H1 (cell line): ENCODE results near the gene GPR150. TPM values are rescaled to one million over a fixed set of nuclear protein-coding genes. Genes with fewer than 3 reads are reported as not detected.

Experiments used
- CTCF ChIA-PET: fragments of 300-600 bp; sonication (Branson Sonifier 250); formaldehyde crosslinking; loops from one replicate; lab custom pipeline; 2021; ENCODE audit not compliant: partially characterized antibody; lab: Charles Lee
- POLR2A ChIA-PET: fragments of 300-600 bp; sonication (Branson Sonifier 250); formaldehyde crosslinking; loops from one replicate; lab custom pipeline; 2021; ENCODE audit warnings: inconsistent platforms; ENCODE audit not compliant: partially characterized antibody; lab: Charles Lee
- DNase-seq, 2 experiments: peaks; one replicate each; pipeline versions ENCODE4 v3.0.0 to v3.0.0-alpha.2; 2010 to 2022; ENCODE audit warnings: low spot score in 2 of 2, low read depth in 1 of 2, mixed read lengths in 1 of 2
- FAIRE-seq: peaks from 2 replicates; lab custom pipeline; 2011; peaks lifted over from hg19 to GRCh38; lab: Jason Lieb, UNC
- H2AFZ ChIP-seq: 2 replicates; pipeline ENCODE4 v1.8.1; 2012; ENCODE audit warnings: low read length, inconsistent platforms
- H2AK5ac ChIP-seq: 2 replicates; pipeline ENCODE4 v1.6.1; 2013; ENCODE audit warnings: low read depth, low read length
- H2BK120ac ChIP-seq: replicated peaks from 2 replicates; pipeline ENCODE3; 2013; ENCODE audit warnings: low read depth, low read length, inconsistent platforms
- H2BK12ac ChIP-seq: 2 replicates; pipeline ENCODE4 v1.6.1; 2013; ENCODE audit warnings: low read depth, low read length
- H2BK15ac ChIP-seq: 2 replicates; pipeline ENCODE4 v1.6.1; 2013; ENCODE audit warnings: low read length
- H2BK20ac ChIP-seq: 2 replicates; pipeline ENCODE4 v1.6.1; 2013; ENCODE audit warnings: low read length
- H2BK5ac ChIP-seq: 2 replicates; pipeline ENCODE4 v1.6.1; 2013; ENCODE audit warnings: low read depth, low read length
- H3K14ac ChIP-seq: 2 replicates; pipeline ENCODE4 v1.6.1; 2013; ENCODE audit warnings: inconsistent platforms; ENCODE audit not compliant: insufficient read length
- H3K18ac ChIP-seq: 2 replicates; pipeline ENCODE4 v1.6.1; 2013; ENCODE audit warnings: low read length; ENCODE audit errors: extremely low read depth
- H3K23ac ChIP-seq: 2 replicates; pipeline ENCODE4 v1.6.1; 2013; ENCODE audit warnings: inconsistent platforms; ENCODE audit not compliant: insufficient read length
- H3K23me2 ChIP-seq: 2 replicates; pipeline ENCODE4 v1.6.1; 2013; ENCODE audit warnings: low read depth, low read length
- H3K27ac ChIP-seq: 2 replicates; pipeline ENCODE4 v1.6.1; 2011; ENCODE audit warnings: low read depth, low read length, inconsistent platforms
- H3K27me3 ChIP-seq, 4 experiments: replicated peaks in 1 of 4; 1 replicate in 1 of 4; 2 replicates in 3 of 4; pipeline versions ENCODE4 v1.6.1 to v1.8.1; 2011 to 2013; ENCODE audit warnings: low read length in 3 of 4, mild to moderate bottlenecking in 3 of 4, inconsistent platforms in 2 of 4, mixed read lengths in 2 of 4, moderate library complexity in 1 of 4; ENCODE audit not compliant: control insufficient read depth in 3 of 4, insufficient read depth in 3 of 4; ENCODE audit errors: extremely low read depth in 1 of 4
- H3K36me3 ChIP-seq, 4 experiments: 2 replicates each; pipeline versions ENCODE4 v1.6.1 to v1.8.1; 2011 to 2013; ENCODE audit warnings: mild to moderate bottlenecking in 4 of 4, low read length in 3 of 4, moderate library complexity in 2 of 4, control low read depth in 1 of 4, inconsistent platforms in 1 of 4; ENCODE audit not compliant: insufficient read depth in 4 of 4, control insufficient read depth in 2 of 4
- H3K4ac ChIP-seq: replicated peaks from 2 replicates; pipeline ENCODE3; 2013; ENCODE audit warnings: low read length, low read depth, mixed read lengths, inconsistent platforms; ENCODE audit not compliant: insufficient read length
- H3K4me1 ChIP-seq, 4 experiments: replicated peaks in 1 of 4; 1 replicate in 1 of 4; 2 replicates in 3 of 4; pipeline versions ENCODE4 v1.6.1 to v1.8.1; 2011 to 2013; ENCODE audit warnings: low read length in 3 of 4, inconsistent platforms in 2 of 4, mixed read lengths in 1 of 4; ENCODE audit not compliant: insufficient read depth in 4 of 4, control insufficient read depth in 3 of 4
- H3K4me2 ChIP-seq, 2 experiments: 2 replicates each; pipeline versions ENCODE4 v1.6.1 to v1.8.1; 2011 to 2013; ENCODE audit warnings: low read depth in 2 of 2, low read length in 2 of 2, control low read depth in 1 of 2, inconsistent platforms in 1 of 2, mild to moderate bottlenecking in 1 of 2; ENCODE audit not compliant: insufficient read depth in 1 of 2
- H3K4me3 ChIP-seq, 4 experiments: fragments of 200-600, 300-600 bp in 1 of 4; sonication (generic), shearing (Covaris generic), sonication (Bioruptor Twin) in 1 of 4; 2 replicates each; pipeline versions ENCODE4 v1.5.1 to v1.8.1; 2011 to 2016; ENCODE audit warnings: low read length in 4 of 4, low read depth in 3 of 4, control low read depth in 2 of 4, inconsistent platforms in 2 of 4, mild to moderate bottlenecking in 2 of 4, mixed read lengths in 1 of 4, moderate library complexity in 1 of 4; ENCODE audit not compliant: insufficient read depth in 2 of 4; ENCODE audit errors: extremely low read depth in 1 of 4
- H3K56ac ChIP-seq: replicated peaks from 2 replicates; pipeline ENCODE3; 2013; ENCODE audit warnings: low read depth, mild to moderate bottlenecking, mixed read lengths, low read length, inconsistent platforms; ENCODE audit not compliant: insufficient read length
- H3K79me1 ChIP-seq: 2 replicates; pipeline ENCODE4 v1.6.1; 2013; ENCODE audit warnings: low read depth, low read length, control low read depth
- H3K79me2 ChIP-seq, 2 experiments: 2 replicates each; pipeline versions ENCODE4 v1.6.1 to v1.8.1; 2012 to 2013; ENCODE audit warnings: low read length in 2 of 2, mild to moderate bottlenecking in 2 of 2, inconsistent platforms in 1 of 2; ENCODE audit not compliant: insufficient read depth in 2 of 2, control insufficient read depth in 1 of 2
- H3K9ac ChIP-seq, 4 experiments: replicated peaks in 1 of 4; 1 replicate in 1 of 4; 2 replicates in 3 of 4; pipeline versions ENCODE4 v1.6.1 to v1.8.1; 2011 to 2013; ENCODE audit warnings: low read depth in 3 of 4, low read length in 3 of 4, control low read depth in 2 of 4, mild to moderate bottlenecking in 2 of 4, moderate library complexity in 2 of 4, inconsistent platforms in 1 of 4; ENCODE audit errors: extremely low read depth in 1 of 4
- H3K9me3 ChIP-seq, 2 experiments: 2 replicates each; pipeline versions ENCODE4 v1.6.1 to v1.8.1; 2012 to 2013; ENCODE audit warnings: mild to moderate bottlenecking in 2 of 2, moderate library complexity in 2 of 2, control low read depth in 1 of 2, inconsistent platforms in 1 of 2, low read depth in 1 of 2, low read length in 1 of 2, mixed read lengths in 1 of 2; ENCODE audit not compliant: insufficient read depth in 2 of 2
- H4K20me1 ChIP-seq, 2 experiments: replicated peaks in 1 of 2; 2 replicates each; pipeline versions ENCODE3 to v1.8.1; 2011 to 2013; ENCODE audit warnings: inconsistent platforms in 2 of 2, low read length in 2 of 2, mild to moderate bottlenecking in 1 of 2; ENCODE audit not compliant: insufficient read depth in 2 of 2, control insufficient read depth in 1 of 2
- H4K5ac ChIP-seq: 2 replicates; pipeline ENCODE4 v1.6.1; 2013; ENCODE audit warnings: low read length, low read depth, mixed read lengths, inconsistent platforms; ENCODE audit not compliant: insufficient read length
- H4K8ac ChIP-seq: 2 replicates; pipeline ENCODE4 v1.8.0; 2013; ENCODE audit warnings: mild to moderate bottlenecking, moderate library complexity, low read length, inconsistent platforms; ENCODE audit not compliant: insufficient read depth; ENCODE audit errors: extremely low read depth
- H4K91ac ChIP-seq: replicated peaks from 2 replicates; pipeline ENCODE3; 2013; ENCODE audit warnings: low read length, mixed read lengths, inconsistent platforms; ENCODE audit not compliant: insufficient read length
- BACH1 ChIP-seq: IDR thresholded peaks from 2 replicates; pipeline ENCODE4 v1.6.1; 2012; ENCODE audit warnings: low read length, improper control_type of control experiment
- CHD1 ChIP-seq: IDR thresholded peaks from 2 replicates; pipeline ENCODE4 v1.6.1; 2012; ENCODE audit warnings: low read depth, low read length, improper control_type of control experiment
- CHD2 ChIP-seq: IDR thresholded peaks from 2 replicates; pipeline ENCODE4 v1.6.1; 2012; ENCODE audit warnings: low read length, improper control_type of control experiment
- CTBP2 ChIP-seq: IDR thresholded peaks from 2 replicates; pipeline ENCODE4 v1.7.0; 2011; ENCODE audit warnings: borderline replicate concordance, mild to moderate bottlenecking, moderate library complexity, mixed read lengths, low read length; ENCODE audit not compliant: insufficient read depth, insufficient read length
- EP300 ChIP-seq, 2 experiments: IDR thresholded peaks; 1 replicate in 1 of 2; 2 replicates in 1 of 2; pipeline ENCODE4 v1.6.1; 2011 to 2012; ENCODE audit warnings: low read depth in 2 of 2, low read length in 2 of 2, mild to moderate bottlenecking in 2 of 2, borderline replicate concordance in 1 of 2, inconsistent platforms in 1 of 2, moderate library complexity in 1 of 2
- JUN ChIP-seq: IDR thresholded peaks from 2 replicates; pipeline ENCODE4 v1.6.1; 2011; ENCODE audit warnings: low read depth, mild to moderate bottlenecking, improper control_type of control experiment, low read length
- KDM1A ChIP-seq: fragments of 200-600, 300-600 bp; sonication (generic); IDR thresholded peaks from 2 replicates; pipeline ENCODE4 v1.7.1; 2016; ENCODE audit warnings: mild to moderate bottlenecking, low read length, borderline replicate concordance
- RXRA ChIP-seq: IDR thresholded peaks from 2 replicates; pipeline ENCODE4 v1.6.1; 2011; ENCODE audit warnings: low read depth, mild to moderate bottlenecking, low read length, moderate library complexity; ENCODE audit not compliant: insufficient read depth
- SIX5 ChIP-seq: IDR thresholded peaks from 2 replicates; pipeline ENCODE4 v1.6.1; 2011; ENCODE audit warnings: mild to moderate bottlenecking, low read depth, low read length
- SP4 ChIP-seq: IDR thresholded peaks from 2 replicates; pipeline ENCODE4 v1.6.1; 2012; ENCODE audit warnings: low read length, inconsistent platforms
- SUZ12 ChIP-seq: fragments of 200-600 bp; sonication (generic); IDR thresholded peaks from 2 replicates; pipeline ENCODE4 v1.6.1; 2012; ENCODE audit warnings: mild to moderate bottlenecking, inconsistent platforms, low read length, moderate library complexity, mixed read lengths
- TAF7 ChIP-seq: optimal IDR thresholded peaks from 2 replicates; pipeline ENCODE3; 2011; ENCODE audit warnings: low read depth, mild to moderate bottlenecking, inconsistent platforms, low read length, moderate library complexity, borderline replicate concordance
- TCF12 ChIP-seq: IDR thresholded peaks from 2 replicates; pipeline ENCODE4 v1.6.1; 2011; ENCODE audit warnings: low read depth, mild to moderate bottlenecking, low read length
- USF2 ChIP-seq: IDR thresholded peaks from 2 replicates; pipeline ENCODE4 v1.6.1; 2011; ENCODE audit warnings: low read length, improper control_type of control experiment
- polyA plus RNA-seq, 7 experiments: library from polyadenylated mRNA; depleted of rRNA in 3 of 7; stranded (reverse) in 5 of 7; unstranded in 2 of 7; fragments of >200 nt in 5 of 7; fragments of 200-250 nt in 2 of 7; gene quantifications; 1 replicate in 5 of 7; 2 replicates in 1 of 7; 4 replicates in 1 of 7; pipeline versions ENCODE4 v1.2.1 to v1.2.3, GENCODE V29; 2011 to 2013; ENCODE audit warnings: missing spikeins in 2 of 7, mixed read lengths in 2 of 7
- total RNA-seq: library from RNA; stranded (reverse); fragmentation: NEBNext Ultra II Directional; extraction: Animal tissue kit (Norgen Biotek cat#: 25700); gene quantifications from 2 replicates; pipeline ENCODE4 v1.2.1, GENCODE V29; 2021

GPR150 gene
- total and polyA plus RNA-seq, 2 of the 8 experiments (the other 6 are each of a cell fraction or from before 2014, with no cell fraction given) = 0.14 TPM; not detected in 1

DNA sequence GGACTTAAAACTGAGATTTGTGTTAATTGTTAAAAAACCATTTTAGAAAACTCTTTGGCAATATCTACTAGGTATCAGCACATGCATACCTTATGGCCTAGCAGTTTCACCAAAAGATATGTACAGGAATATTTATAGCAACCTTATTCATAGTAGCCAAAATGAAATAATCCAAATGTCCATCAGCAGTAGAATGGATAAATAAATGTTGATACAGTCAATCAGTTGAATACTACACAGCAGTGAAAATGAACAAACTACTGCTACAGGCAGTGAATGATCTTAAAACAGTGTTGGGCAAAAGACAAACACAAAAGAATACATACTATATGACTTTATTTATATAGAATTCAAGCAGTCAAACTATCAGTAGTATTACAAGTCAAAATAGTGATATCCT is 43.1 kb downstream of the GPR150 start:
- no peak overlapping the region for H3K18ac ChIP-seq
- DNase-seq (no peak), FAIRE-seq (no peak)
- H4K91ac ChIP-seq = no peak overlapping the region
- no peak overlapping the region for H2AFZ ChIP-seq
- H3K36me3 ChIP-seq = no peaks in the 10 kb centered on the region
- no peak overlapping the region for H3K23ac ChIP-seq
- no peaks in the 10 kb centered on the region for H3K79me2 ChIP-seq
- H3K14ac ChIP-seq = no peak overlapping the region
- no peaks in the 10 kb centered on the region for H3K9me3 ChIP-seq
- no peaks in the 10 kb centered on the region for H3K4me1 ChIP-seq
- no peak overlapping the region for H4K5ac ChIP-seq
- no peak overlapping the region for H3K4me3 ChIP-seq
- no peak overlapping the region for H3K4ac ChIP-seq
- no peak overlapping the region for H3K56ac ChIP-seq
- no peaks in the 10 kb centered on the region for H3K23me2 ChIP-seq
- ChIA-PET POLR2A (no interaction called here), CTCF (interaction anchor here (0.6 to 2.4 kb wide), 9 partner anchors 9 to 986 kb away, joined by 3 to 42 read pairs (median 9); no protein-coding TSS in a partner anchor)
- no peak overlapping the region for H4K8ac ChIP-seq
- no peak overlapping the region for H2BK12ac ChIP-seq
- H2BK15ac ChIP-seq = no peak overlapping the region
- no peak overlapping the region for H3K9ac ChIP-seq
- no peak overlapping the region for H3K4me2 ChIP-seq
- H2AK5ac ChIP-seq = no peak overlapping the region
- H3K27ac ChIP-seq = no peak overlapping the region
- no peaks in the 10 kb centered on the region for H4K20me1 ChIP-seq
- H2BK5ac ChIP-seq = no peak overlapping the region
- H3K27me3 ChIP-seq = no peaks in the 10 kb centered on the region
- no peak overlapping the region for H2BK120ac ChIP-seq
- no peaks in the 10 kb centered on the region for H3K79me1 ChIP-seq
- no peak overlapping the region for H2BK20ac ChIP-seq
- TF ChIP-seq RXRA (no peak), KDM1A (no peak), JUN (no peak), BACH1 (no peak), CHD1 (no peak), SUZ12 (no peak), SP4 (no peak), CHD2 (no peak), TAF7 (no peak), USF2 (no peak), EP300 (IDR thresholded peaks at IDR 0.05; ENCODE audit: borderline replicate concordance in 1 of 2, low read depth in 2 of 2, low read length in 2 of 2) (no peak), CTBP2 (no peak), SIX5 (no peak), TCF12 (no peak)
